ENCODE measurements around the gene MAD1L1.

MAD1L1 gene

GRCh38 chr7:2118630-2119190, 114.0 kb downstream of the MAD1L1 start:
- DNase-seq (ENCODE audit: low spot score), result no peak

GRCh38 chr7:2118056-2118455, 114.7 kb downstream of the MAD1L1 start:
- no peak for DNase-seq (ENCODE audit: low spot score)

- no peak for DNase-seq (ENCODE audit: low spot score)
Measured at GRCh38 chr7:2117646-2118045, 115.1 kb downstream of the MAD1L1 start.

GRCh38 chr7:2116989-2117591, 115.7 kb downstream of the MAD1L1 start:
- no peak for DNase-seq (ENCODE audit: low spot score)

- DNase-seq (ENCODE audit: low spot score), result no peak
Measured at GRCh38 chr7:2116448-2116810, 116.3 kb downstream of the MAD1L1 start.

- DNase-seq (ENCODE audit: low spot score), result no peak
Measured at GRCh38 chr7:2115760-2116447, 116.8 kb downstream of the MAD1L1 start.

- no peak for DNase-seq (ENCODE audit: low spot score)
Measured at GRCh38 chr7:2114926-2115759, 117.6 kb downstream of the MAD1L1 start.

GRCh38 chr7:2114052-2114451, 118.7 kb downstream of the MAD1L1 start:
- DNase-seq (ENCODE audit: low spot score), result no peak

GRCh38 chr7:2112261-2113198, 120.2 kb downstream of the MAD1L1 start:
- no peak for DNase-seq (ENCODE audit: low spot score)

- no peak for DNase-seq (ENCODE audit: low spot score)
Measured at GRCh38 chr7:2111568-2111967, 121.2 kb downstream of the MAD1L1 start.

GRCh38 chr7:2110610-2111396, 121.9 kb downstream of the MAD1L1 start:
- DNase-seq (ENCODE audit: low spot score), result no peak

GRCh38 chr7:2109936-2110609, 122.7 kb downstream of the MAD1L1 start:
- no peak for DNase-seq (ENCODE audit: low spot score)

GRCh38 chr7:2109251-2109872, 123.4 kb downstream of the MAD1L1 start:
- no peak for DNase-seq (ENCODE audit: low spot score)

GRCh38 chr7:2108501-2109250, 124.1 kb downstream of the MAD1L1 start:
- DNase-seq (ENCODE audit: low spot score), result peak; percentile 69

GRCh38 chr7:2108071-2108455, 124.7 kb downstream of the MAD1L1 start:
- no peak for DNase-seq (ENCODE audit: low spot score)

- DNase-seq (ENCODE audit: low spot score), result no peak
Measured at GRCh38 chr7:2107386-2108070, 125.2 kb downstream of the MAD1L1 start.

- no peak for DNase-seq (ENCODE audit: low spot score)
Measured at GRCh38 chr7:2106924-2107323, 125.8 kb downstream of the MAD1L1 start.

GRCh38 chr7:2106440-2106839, 126.3 kb downstream of the MAD1L1 start:
- no peak for DNase-seq (ENCODE audit: low spot score)
